ENCODE results near the gene CCDC88B. TPM values are rescaled to one million over a fixed set of nuclear protein-coding genes. Genes with fewer than 3 reads are reported as not detected.
A peak's percentile ranks its signal among the peaks of the same experiment; 100 is the strongest.
"Not testable (repeated sequence)": the region's sequence is repeated elsewhere in the genome, so short reads cannot be mapped to it uniquely, and the experiment has no call there.

CCDC88B gene
- total and polyA plus RNA-seq, 2 donors: 2.6 to 10.2 TPM

DNA sequence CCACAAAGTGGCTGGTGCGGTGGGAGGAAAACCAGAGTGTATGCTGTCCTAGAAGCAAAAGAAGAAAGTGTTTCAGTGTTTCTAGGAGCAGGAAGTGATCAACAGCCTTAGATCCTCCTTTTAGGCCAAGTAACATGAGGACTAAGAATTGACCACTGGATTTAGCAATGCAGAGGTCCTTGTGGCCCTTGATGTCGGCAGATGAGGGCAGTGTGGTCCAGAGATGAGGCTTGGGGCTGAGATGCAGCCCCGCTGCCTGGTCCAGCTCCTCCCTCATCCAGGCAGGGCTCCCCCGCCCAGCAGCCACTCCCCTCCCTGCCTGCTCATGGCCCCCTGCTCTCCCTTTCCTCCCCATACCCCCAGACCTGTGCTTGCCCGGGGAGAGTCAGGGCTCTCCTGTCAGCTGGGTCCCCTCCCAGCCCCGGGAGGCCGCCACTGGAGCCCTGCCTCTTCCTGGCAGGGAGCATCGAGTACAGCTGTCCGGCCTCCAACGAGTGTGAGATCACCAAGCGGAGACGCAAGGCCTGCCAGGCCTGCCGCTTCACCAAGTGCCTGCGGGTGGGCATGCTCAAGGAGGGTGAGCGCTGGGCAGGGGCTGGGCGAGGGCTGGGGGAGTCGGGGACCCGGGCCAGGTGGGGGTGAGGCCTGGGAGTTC, 26.4 kb upstream of the CCDC88B start:
- Histone ChIP-seq H3K4me1 (ENCODE audit: insufficient read depth) (no peaks in the 10 kb centered on the region), H3K4me3 (ENCODE audit: low read depth, low read length) (no peak overlapping the region), H3K36me3 (ENCODE audit: insufficient read depth) (no peaks in the 10 kb centered on the region), H3K27ac (ENCODE audit: low read depth) (peak overlapping the region; percentile 55)
- 66% methylated on average over 18 of the region's 18 CpGs for WGBS
- no peak for DNase-seq (ENCODE audit: extremely low spot score)

GRCh38 chr11:64314146-64314804, 25.7 kb upstream of the CCDC88B start:
- WGBS: 76% methylated on average over 19 of the region's 19 CpGs
- H3K4me3 ChIP-seq (ENCODE audit: low read depth, low read length): no peak overlapping the region
- no peaks in the 10 kb centered on the region for H3K36me3 ChIP-seq (ENCODE audit: insufficient read depth)
- no peaks in the 10 kb centered on the region for H3K4me1 ChIP-seq (ENCODE audit: insufficient read depth)
- no peak for DNase-seq (ENCODE audit: extremely low spot score)
- H3K27ac ChIP-seq (ENCODE audit: low read depth): peak overlapping the region; percentile 55

DNA sequence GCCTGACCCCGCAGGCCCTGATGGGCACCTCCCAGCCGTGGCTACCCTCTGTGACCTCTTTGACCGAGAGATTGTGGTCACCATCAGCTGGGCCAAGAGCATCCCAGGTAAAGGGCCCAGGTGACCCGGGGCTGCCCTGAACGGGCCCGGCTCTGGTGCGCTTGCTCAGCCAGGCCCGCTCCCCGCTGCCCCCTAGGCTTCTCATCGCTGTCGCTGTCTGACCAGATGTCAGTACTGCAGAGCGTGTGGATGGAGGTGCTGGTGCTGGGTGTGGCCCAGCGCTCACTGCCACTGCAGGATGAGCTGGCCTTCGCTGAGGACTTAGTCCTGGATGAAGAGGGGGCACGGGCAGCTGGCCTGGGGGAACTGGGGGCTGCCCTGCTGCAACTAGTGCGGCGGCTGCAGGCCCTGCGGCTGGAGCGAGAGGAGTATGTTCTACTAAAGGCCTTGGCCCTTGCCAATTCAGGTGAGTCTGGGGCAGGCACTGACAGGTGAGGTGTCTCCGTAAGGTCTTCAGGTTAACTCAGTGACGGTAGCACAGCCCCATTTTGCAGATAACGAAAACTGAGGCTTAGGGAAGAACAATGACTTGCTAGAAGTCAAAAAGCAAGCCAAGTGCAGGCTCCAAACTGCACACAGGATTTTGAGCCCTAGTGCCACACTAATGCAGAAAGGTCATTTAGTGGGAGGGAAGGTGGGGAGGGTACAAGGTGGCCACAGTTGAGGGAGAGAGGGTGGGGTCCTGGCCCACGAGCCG, 25.0 kb upstream of the CCDC88B start:
- 87% methylated on average over 24 of the region's 24 CpGs for WGBS
- no peak overlapping the region for H3K4me3 ChIP-seq (ENCODE audit: low read depth, low read length)
- H3K4me1 ChIP-seq (ENCODE audit: insufficient read depth): no peaks in the 10 kb centered on the region
- H3K36me3 ChIP-seq (ENCODE audit: insufficient read depth): no peaks in the 10 kb centered on the region
- no peak for DNase-seq (ENCODE audit: extremely low spot score)
- no peak overlapping the region for H3K27ac ChIP-seq (ENCODE audit: low read depth)

GRCh38 chr11:64315667-64316526, 24.1 kb upstream of the CCDC88B start:
- not testable (repeated sequence) for H3K27ac ChIP-seq (ENCODE audit: low read depth); H3K4me1 ChIP-seq (ENCODE audit: insufficient read depth); H3K36me3 ChIP-seq (ENCODE audit: insufficient read depth); H3K4me3 ChIP-seq (ENCODE audit: low read depth, low read length); DNase-seq (ENCODE audit: extremely low spot score)
- 75% methylated on average over 25 of the region's 25 CpGs for WGBS

DNA sequence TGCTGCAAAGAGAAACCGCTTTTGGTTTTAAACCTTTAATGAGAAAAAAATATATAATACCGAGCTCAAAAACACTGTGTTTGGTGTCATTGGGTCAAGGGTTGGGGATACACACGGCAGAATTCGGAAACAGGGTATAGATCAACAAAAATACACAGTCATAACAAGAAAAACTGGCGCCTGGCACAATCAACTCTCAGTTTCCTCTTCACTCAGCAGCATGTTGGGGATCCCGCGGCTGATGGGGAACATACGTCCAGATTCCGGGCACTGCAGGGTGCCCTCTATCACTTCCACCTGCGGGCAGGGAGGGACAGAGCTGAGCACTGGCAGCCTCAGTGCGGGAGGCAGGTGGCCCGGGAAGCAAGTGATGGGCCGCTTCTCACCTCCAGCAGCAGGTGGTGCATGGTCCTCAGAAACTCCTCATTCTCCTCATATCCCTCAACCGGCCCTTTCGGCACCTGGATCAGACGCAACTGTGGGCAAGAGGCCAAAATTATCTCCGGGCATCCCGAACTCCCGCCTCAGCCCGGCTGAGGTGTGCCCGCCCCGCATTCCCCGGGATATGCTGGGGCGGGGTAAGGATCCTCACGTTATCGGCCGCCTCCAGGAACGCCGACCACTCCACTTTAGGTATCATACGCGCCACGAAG, 23.2 kb upstream of the CCDC88B start:
- H3K27ac ChIP-seq (ENCODE audit: low read depth): peak overlapping the region; percentile 97
- peak overlapping the region; percentile 74 for H3K4me3 ChIP-seq (ENCODE audit: low read depth, low read length)
- H3K4me1 ChIP-seq (ENCODE audit: insufficient read depth): no peaks in the 10 kb centered on the region
- peaks cover 2% of the 10 kb centered on the region for H3K36me3 ChIP-seq (ENCODE audit: insufficient read depth)
- DNase-seq (ENCODE audit: extremely low spot score): no peak
- 7% methylated on average over 32 of the region's 32 CpGs for WGBS

DNA sequence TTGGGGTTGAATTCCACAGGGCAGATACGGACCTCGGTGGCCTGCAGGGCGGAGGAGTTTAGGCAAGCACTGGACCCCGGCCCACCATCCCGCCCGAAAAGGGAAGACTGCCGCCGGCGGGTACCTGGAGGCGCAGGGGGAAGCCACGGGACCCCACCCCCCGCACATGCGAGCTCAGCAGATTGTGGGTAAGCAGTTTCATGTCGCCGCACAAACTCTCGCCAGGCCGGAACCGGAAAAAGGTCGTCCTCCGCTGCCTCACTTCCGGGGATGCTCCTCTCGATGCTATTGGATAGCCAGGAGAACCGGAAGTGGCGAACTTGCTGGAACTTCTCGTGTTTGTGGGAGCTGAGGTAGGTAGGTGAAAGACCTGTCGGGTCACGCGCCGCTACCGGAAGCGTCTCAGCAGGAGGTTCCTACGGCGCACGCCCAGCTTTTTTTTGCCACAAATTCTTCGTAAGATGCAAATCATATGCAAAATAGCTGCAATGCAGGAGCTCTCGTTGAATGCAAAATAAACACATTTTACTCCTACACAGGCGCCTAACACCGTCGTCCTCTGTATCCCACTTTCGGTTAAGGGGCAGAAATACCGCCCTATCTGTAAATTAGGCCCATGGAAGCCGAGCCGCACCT, 22.6 kb upstream of the CCDC88B start, which contains the start of gene TRMT112:
TRMT112 (minus strand) TSS at position 235 of the 636 bp plus-strand sequence; CDS start at position 202, 33 bp downstream.
- under 1% methylated on average over 43 of the region's 43 CpGs for WGBS

GRCh38 chr11:64317961-64318765, 21.8 kb upstream of the CCDC88B start, which contains the start of gene PRDX5:
TSS of gene PRDX5 (plus strand) at chr11:64318121. CDS start at chr11:64318216, 95 bp downstream.
- Histone ChIP-seq H3K4me1 (ENCODE audit: insufficient read depth) (no peaks in the 10 kb centered on the region), H3K27ac (ENCODE audit: low read depth) (peak within 1 kb of the TSS; percentile 97), H3K4me3 (ENCODE audit: low read depth, low read length) (peak within 1 kb of the TSS; percentile 74), H3K36me3 (ENCODE audit: insufficient read depth) (peaks cover 2% of the 10 kb centered on the region)
- DNase-seq (ENCODE audit: extremely low spot score): peak; percentile 93
- under 1% methylated on average over 61 of the region's 61 CpGs for WGBS

More for the DNA sequence above, 22.6 kb upstream of the CCDC88B start, which contains the start of gene TRMT112:
- DNase-seq (ENCODE audit: extremely low spot score): peak; percentile 98
- peak within 1 kb of the TSS; percentile 74 for H3K4me3 ChIP-seq (ENCODE audit: low read depth, low read length)
- peak within 1 kb of the TSS; percentile 97 for H3K27ac ChIP-seq (ENCODE audit: low read depth)
- peaks cover 2% of the 10 kb centered on the region for H3K36me3 ChIP-seq (ENCODE audit: insufficient read depth)
- H3K4me1 ChIP-seq (ENCODE audit: insufficient read depth): no peaks in the 10 kb centered on the region

DNA sequence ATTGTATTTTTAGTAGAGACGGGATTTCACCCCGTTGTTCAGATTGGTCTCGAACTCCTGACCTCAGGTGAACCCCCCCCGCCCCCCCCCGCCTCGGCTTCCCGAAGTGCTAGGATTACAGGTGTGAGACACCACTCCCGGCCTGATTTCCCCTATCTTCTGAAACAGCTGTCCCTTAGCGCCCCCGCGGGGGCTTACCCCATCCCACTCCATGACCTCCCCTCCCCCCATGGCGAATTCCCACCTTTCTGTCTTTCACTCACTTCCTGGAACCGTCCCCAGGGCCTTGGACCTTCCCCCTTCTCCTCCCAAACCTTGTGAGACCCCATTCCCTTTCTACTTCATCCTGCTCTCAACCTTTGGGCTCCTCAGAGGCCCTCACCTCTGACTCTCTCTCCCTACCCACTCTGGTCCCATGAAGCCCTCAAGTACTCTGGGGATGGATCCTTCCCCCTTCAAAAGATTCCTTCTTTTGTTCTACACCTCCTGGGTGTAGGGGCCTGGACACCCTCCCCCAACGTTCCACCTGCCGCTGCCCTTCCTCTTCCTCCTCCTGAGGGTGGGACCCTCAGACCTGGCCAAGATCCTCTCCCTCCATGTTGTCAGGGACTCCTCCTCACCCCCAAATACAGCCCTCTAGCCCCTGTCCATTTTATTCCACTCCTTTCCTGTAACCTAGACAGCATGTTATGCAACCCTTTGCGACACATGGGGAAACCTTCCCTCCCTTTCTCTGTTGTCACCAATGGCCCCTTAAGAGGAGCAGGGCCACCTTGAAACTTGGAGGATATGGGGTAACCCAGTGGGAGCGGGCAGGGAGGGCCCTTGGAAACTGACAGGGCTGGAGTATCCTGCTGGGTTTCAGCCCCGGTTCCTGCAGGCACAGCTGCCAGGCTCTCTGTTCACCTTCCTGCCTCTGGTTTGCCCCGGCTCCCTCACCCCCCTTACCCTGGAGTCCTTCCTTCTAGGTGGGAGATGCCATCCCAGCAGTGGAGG, 20.9 kb upstream of the CCDC88B start:
- H3K4me3 ChIP-seq (ENCODE audit: low read depth, low read length): peak overlapping the region; percentile 74
- peaks cover 2% of the 10 kb centered on the region for H3K36me3 ChIP-seq (ENCODE audit: insufficient read depth)
- H3K27ac ChIP-seq (ENCODE audit: low read depth): peak overlapping the region; percentile 96
- no peak for DNase-seq (ENCODE audit: extremely low spot score)
- H3K4me1 ChIP-seq (ENCODE audit: insufficient read depth): no peaks in the 10 kb centered on the region
- WGBS: 26% methylated on average over 19 of the region's 19 CpGs

- peaks cover 2% of the 10 kb centered on the region for H3K36me3 ChIP-seq (ENCODE audit: insufficient read depth)
- 94% methylated on average over 7 of the region's 7 CpGs for WGBS
- peak overlapping the region; percentile 49 for H3K27ac ChIP-seq (ENCODE audit: low read depth)
- H3K4me1 ChIP-seq (ENCODE audit: insufficient read depth): no peaks in the 10 kb centered on the region
- DNase-seq (ENCODE audit: extremely low spot score): no peak
- H3K4me3 ChIP-seq (ENCODE audit: low read depth, low read length): no peak overlapping the region
Observed at GRCh38 chr11:64320556-64320955, 19.4 kb upstream of the CCDC88B start.

GRCh38 chr11:64321026-64321425, 19.0 kb upstream of the CCDC88B start:
- peak overlapping the region; percentile 73 for H3K27ac ChIP-seq (ENCODE audit: low read depth)
- H3K4me3 ChIP-seq (ENCODE audit: low read depth, low read length): no peak overlapping the region
- no peaks in the 10 kb centered on the region for H3K4me1 ChIP-seq (ENCODE audit: insufficient read depth)
- 85% methylated on average over 5 of the region's 5 CpGs for WGBS
- no peak for DNase-seq (ENCODE audit: extremely low spot score)
- peaks cover 2% of the 10 kb centered on the region for H3K36me3 ChIP-seq (ENCODE audit: insufficient read depth)

DNA sequence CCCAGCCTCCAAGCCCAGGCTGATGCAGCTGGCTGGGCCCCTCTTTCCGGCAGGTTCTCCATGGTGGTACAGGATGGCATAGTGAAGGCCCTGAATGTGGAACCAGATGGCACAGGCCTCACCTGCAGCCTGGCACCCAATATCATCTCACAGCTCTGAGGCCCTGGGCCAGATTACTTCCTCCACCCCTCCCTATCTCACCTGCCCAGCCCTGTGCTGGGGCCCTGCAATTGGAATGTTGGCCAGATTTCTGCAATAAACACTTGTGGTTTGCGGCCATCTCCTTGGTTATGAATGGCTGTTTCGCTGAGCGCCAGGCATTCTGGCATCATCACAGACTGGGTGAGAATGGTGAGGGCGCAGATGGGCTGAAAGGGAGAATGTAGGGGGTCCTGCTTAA, 18.5 kb upstream of the CCDC88B start:
- Histone ChIP-seq H3K4me1 (ENCODE audit: insufficient read depth) (no peaks in the 10 kb centered on the region), H3K36me3 (ENCODE audit: insufficient read depth) (peaks cover 2% of the 10 kb centered on the region), H3K27ac (ENCODE audit: low read depth) (peak overlapping the region; percentile 73), H3K4me3 (ENCODE audit: low read depth, low read length) (no peak overlapping the region)
- no peak for DNase-seq (ENCODE audit: extremely low spot score)
- WGBS: 79% methylated on average over 5 of the region's 5 CpGs

All from urinary bladder (tissue), 4 donors.